NB4 (cell line): ENCODE measurements around the gene AP2B1.

Source experiments
- MYC ChIP-seq: IDR thresholded peaks from 2 replicates; pipeline ENCODE4 v1.6.1; 2011; ENCODE audit warnings: low read depth, low read length
- POLR2A ChIP-seq: IDR thresholded peaks from 2 replicates; pipeline ENCODE4 v1.6.1; 2011; ENCODE audit warnings: mild to moderate bottlenecking; ENCODE audit not compliant: insufficient read length; ENCODE audit errors: extremely low read depth
- TF ChIP-seq, protein P1 (sequence below): IDR thresholded peaks from one replicate; pipeline ENCODE4 v1.5.1; 2012; ENCODE audit warnings: low read depth, low read length
- TF ChIP-seq, protein P2 (sequence below): IDR thresholded peaks from 2 replicates; pipeline ENCODE4 v1.6.1; 2011; ENCODE audit warnings: low read depth, low read length

DNA sequence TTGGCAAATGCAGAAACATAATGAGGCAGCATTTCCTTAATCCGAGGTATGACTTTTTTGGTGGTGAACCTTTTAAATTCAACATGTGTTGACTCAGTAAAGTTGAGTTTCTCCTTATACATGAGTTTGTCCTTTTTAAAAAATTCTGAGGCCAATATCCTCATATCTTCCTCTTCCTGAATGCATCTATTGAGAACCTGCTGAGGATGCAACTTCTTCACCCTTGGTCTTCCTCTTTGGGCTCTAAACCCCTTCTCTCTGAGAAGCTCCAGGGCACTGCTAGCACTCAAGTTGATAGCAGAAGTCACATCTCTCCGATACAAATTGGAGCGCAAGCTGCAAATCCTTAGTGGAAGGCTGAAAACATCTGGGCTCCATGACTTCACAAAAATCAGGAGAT is 29.8 kb upstream of the AP2B1 start:
- TF ChIP-seq, protein P1, sequence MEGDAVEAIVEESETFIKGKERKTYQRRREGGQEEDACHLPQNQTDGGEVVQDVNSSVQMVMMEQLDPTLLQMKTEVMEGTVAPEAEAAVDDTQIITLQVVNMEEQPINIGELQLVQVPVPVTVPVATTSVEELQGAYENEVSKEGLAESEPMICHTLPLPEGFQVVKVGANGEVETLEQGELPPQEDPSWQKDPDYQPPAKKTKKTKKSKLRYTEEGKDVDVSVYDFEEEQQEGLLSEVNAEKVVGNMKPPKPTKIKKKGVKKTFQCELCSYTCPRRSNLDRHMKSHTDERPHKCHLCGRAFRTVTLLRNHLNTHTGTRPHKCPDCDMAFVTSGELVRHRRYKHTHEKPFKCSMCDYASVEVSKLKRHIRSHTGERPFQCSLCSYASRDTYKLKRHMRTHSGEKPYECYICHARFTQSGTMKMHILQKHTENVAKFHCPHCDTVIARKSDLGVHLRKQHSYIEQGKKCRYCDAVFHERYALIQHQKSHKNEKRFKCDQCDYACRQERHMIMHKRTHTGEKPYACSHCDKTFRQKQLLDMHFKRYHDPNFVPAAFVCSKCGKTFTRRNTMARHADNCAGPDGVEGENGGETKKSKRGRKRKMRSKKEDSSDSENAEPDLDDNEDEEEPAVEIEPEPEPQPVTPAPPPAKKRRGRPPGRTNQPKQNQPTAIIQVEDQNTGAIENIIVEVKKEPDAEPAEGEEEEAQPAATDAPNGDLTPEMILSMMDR = no peak
- TF ChIP-seq POLR2A (no peak), MYC (no peak)
- TF ChIP-seq, protein P2, sequence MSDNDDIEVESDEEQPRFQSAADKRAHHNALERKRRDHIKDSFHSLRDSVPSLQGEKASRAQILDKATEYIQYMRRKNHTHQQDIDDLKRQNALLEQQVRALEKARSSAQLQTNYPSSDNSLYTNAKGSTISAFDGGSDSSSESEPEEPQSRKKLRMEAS = no peak
